Measurements from ENCODE around the gene OR2G6.
"Not testable (repeated sequence)": the region's sequence is repeated elsewhere in the genome, so short reads cannot be mapped to it uniquely, and the experiment has no call there.

DNA sequence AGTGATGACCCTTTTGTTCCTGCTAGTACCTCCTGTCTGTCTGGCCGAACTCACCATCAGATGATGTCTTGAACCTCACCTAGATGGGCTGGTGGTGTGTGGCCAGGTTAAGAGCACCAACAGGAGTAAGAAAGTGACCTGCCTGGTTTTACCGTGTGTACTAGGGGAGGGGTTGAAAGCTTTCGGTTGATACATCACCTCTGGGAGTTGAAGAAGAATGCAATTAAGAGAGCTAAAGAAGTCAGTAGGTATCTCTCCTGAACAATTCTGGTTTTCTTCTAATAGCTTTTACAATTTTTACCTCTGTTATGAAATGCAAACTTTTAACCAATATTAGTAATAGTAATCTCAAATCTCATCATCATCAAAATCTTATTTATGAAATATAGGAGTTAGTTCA, 54.8 kb downstream of the OR2G6 start, which contains the start of gene OR2T29:
- TF ChIP-seq CTCF, POLR2A (IDR thresholded peaks at IDR 0.05): not testable (repeated sequence)
